PFSK-1 (cell line): ENCODE data around the gene ZNF598.

ENCODE experiments used
- POLR2AphosphoS5 ChIP-seq: IDR thresholded peaks from 2 replicates; pipeline ENCODE4 v1.6.1; 2012; ENCODE audit warnings: low read depth, mild to moderate bottlenecking, control low read depth, low read length, moderate library complexity
- REST ChIP-seq, 2 experiments: IDR thresholded peaks; 2 replicates each; pipeline versions ENCODE4 v1.6.1 to v1.8.0; 2011 to 2012; ENCODE audit warnings: low read depth in 2 of 2, low read length in 2 of 2, control low read depth in 1 of 2, inconsistent platforms in 1 of 2, mild to moderate bottlenecking in 1 of 2, moderate library complexity in 1 of 2; ENCODE audit not compliant: insufficient read depth in 1 of 2
- SIN3A ChIP-seq: IDR thresholded peaks from 2 replicates; pipeline ENCODE4 v1.6.1; 2012; ENCODE audit warnings: mild to moderate bottlenecking, low read length, moderate library complexity, borderline replicate concordance; ENCODE audit not compliant: insufficient read depth
- TAF1 ChIP-seq: IDR thresholded peaks from 2 replicates; pipeline ENCODE4 v1.6.1; 2012; ENCODE audit warnings: low read length, control low read depth, borderline replicate concordance; ENCODE audit not compliant: insufficient read depth

DNA sequence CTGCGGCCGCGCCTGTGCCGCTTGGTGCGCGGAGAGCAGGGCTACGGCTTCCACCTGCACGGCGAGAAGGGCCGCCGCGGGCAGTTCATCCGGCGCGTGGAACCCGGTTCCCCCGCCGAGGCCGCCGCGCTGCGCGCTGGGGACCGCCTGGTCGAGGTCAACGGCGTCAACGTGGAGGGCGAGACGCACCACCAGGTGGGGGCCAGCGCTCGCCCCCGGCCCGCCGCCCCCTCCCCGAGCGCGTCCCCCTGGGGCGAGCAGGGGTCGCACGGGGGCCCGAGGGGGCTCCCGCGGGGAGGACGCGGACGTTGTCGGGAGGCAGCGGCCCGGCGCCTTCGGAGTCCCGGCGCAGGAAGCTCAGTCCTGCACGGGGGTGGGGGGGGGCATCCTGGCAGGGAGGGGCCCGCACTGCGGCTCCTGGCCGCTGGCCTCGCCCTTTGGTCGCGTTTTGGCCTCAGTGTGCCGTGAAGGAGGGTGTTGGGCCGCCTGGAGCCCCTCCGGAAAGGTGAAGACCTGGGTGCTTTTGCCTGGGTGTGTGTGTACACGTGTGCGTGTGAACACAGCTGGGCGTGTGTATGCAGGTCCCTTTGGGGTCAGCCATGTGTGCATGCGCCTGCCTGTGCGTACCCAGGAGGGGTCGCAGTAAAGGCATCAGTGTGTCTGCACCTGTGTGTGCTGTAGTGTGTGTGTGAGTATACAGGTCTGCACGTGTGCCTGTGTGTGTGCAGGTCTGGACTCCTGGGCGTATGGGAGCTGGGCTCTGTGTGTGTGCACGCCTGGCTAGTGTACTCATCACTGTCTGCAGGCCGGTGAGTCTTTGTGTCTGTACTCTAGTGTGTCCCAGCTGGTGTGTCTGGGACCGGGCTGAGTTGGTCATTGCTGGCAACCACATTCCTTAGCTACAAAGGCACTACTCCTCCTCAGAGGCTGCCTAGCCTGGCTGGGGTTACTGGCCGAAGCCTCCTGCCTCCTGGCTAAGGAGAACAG is 17.7 kb upstream of the ZNF598 start:
- TF ChIP-seq REST (IDR thresholded peaks at IDR 0.05; ENCODE audit: insufficient read depth in 1 of 2, low read depth in 2 of 2, low read length in 2 of 2) (0 out of 4 replicates have a peak, but pooled peaks of 1 of the 2 experiments have one; percentile 32), TAF1 (no peak), POLR2AphosphoS5 (no peak), SIN3A (no peak)
